ENCODE data around the gene GRHL1.
"Not testable (repeated sequence)": the region's sequence is repeated elsewhere in the genome, so short reads cannot be mapped to it uniquely, and the experiment has no call there.

GRHL1 gene, protein sequence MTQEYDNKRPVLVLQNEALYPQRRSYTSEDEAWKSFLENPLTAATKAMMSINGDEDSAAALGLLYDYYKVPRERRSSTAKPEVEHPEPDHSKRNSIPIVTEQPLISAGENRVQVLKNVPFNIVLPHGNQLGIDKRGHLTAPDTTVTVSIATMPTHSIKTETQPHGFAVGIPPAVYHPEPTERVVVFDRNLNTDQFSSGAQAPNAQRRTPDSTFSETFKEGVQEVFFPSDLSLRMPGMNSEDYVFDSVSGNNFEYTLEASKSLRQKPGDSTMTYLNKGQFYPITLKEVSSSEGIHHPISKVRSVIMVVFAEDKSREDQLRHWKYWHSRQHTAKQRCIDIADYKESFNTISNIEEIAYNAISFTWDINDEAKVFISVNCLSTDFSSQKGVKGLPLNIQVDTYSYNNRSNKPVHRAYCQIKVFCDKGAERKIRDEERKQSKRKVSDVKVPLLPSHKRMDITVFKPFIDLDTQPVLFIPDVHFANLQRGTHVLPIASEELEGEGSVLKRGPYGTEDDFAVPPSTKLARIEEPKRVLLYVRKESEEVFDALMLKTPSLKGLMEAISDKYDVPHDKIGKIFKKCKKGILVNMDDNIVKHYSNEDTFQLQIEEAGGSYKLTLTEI

DNA sequence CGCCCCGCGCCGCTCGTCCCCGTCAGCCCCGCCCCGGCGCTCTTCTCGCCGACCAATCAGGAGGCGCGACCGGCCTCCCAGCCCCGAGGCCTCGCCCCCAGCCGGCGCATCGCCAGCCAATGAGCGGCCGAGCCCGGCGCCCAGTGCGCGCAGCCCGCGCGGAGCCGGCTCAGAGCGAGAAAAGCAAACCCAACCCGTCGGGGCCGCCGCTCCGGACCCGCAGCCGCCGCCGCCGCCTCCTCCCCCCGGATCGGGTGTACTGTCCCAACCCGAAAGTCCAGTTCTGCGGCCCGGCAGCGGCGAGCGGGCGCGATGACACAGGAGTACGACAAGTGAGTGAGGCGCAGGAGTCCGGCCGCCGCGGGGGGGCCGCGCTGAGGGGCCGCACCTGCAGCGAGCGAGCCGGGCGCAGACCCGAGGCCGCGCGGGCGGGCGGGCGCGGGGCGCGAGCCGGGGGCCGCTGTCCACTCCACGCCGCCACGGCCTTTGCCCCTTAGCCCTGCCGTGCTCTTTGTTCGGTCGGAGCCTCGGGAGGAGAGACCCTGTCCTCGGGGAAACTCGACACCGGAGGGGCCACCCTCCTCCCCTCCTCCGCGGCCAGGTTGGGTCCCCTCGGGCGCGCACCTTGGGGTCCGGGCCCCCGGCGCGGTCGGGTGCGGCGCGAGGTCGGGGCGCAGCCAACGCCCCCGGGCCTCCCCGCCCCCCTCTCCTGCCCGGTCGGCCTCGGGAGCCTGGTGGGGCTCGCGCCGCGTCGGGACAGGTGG, at the start of gene GRHL1:
Gene GRHL1 (plus strand): TSS at position 172 of the 764 bp plus-strand sequence. CDS start 141 bp downstream, at position 313.
- peak; percentile 94 for DNase-seq

DNA sequence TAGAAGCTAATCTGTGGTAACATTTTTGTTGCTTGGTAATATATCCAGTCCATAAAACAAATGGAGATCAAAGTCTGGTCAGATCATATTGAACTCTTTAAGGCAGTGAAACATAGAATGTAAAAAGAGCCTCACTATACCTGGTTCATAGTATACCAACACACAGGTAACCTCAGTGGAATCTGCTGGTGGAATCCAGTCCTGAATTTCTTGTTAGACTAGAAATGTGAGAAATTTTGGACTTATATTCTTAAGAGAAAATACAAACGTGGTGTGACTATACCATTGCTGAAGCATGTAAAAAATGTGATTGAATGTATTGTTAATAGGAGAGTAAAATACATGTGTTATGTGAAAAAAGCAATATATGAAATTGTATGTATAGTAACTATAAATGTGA, 46.1 kb upstream of the GRHL1 start:
- no peak for DNase-seq

DNA sequence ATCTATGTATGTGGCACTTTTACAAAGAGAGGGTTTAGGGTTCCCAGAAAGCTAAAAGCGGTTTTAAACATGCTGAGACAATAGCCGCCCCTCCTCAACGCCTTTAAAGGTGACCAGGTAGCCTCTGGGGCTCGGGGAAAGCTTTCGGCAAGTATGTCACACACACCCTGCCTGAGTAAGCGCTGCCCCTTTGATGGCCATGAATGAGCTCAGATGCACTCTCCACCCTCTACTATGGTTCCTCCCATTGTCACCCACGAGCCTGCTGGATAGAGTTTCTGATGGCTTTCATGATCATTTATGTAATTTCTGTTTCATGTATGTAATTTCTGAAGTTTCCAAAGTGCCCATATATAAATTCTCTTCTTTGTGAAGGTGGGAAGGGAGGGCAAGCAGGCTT, 44.1 kb upstream of the GRHL1 start:
- DNase-seq = no peak

DNA sequence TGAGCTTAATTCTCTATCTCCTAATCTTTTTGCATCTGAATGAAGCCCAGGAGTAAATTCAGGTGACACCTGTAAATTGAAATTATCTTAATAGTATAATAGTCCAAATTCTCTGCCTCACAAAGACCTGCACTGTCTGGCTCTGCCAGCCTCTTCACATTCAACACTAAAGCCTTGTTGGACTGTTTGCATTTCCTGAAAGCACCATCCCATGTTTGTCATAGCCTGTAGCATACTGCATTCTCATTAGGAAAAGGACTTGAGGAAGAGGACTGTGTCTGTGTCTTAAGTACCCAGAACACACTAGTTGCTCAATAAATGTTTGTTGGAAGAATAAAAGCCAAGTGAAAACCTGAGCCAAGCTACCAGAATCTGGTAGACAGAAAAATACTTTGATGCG, 42.9 kb upstream of the GRHL1 start:
- no peak for DNase-seq

DNA sequence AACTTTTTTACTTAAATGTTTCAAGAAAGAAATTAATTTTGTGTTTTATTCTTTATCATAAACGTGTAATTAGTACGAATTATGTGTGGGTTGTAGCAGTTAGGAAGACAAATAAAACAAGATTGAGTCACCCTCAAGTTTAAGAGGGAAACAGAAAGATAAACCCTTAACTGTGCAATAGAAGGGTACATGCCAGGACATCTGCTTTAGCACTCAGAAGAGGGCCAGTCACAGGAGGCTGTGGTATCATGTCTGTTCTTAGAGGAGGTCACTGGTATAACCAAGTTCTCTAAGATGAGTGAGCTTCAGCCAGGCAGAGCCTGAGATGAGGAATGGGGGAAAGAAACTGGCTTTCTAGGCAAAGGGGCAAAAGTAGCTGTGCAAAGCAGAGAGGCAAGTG, 42.4 kb upstream of the GRHL1 start:
- no peak for DNase-seq

DNA sequence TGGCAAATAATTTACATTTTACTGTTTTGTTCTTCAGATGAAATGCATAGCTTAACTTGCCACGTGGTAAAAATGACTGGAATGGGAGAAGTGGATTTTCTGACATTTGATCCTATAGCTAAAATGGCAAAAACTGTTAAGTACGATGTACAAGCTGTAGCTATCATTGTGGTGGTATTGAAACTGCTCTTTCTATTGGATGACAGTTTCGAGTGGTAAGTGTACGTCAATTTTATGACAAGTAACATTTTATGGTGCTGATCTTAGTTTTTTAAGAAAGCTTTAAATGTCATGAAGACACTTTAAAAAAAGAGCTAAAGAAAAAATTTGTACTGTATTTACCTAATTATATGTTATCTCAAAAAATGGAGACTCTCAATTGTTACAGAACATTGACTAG, 40.8 kb upstream of the GRHL1 start:
- no peak for DNase-seq

DNA sequence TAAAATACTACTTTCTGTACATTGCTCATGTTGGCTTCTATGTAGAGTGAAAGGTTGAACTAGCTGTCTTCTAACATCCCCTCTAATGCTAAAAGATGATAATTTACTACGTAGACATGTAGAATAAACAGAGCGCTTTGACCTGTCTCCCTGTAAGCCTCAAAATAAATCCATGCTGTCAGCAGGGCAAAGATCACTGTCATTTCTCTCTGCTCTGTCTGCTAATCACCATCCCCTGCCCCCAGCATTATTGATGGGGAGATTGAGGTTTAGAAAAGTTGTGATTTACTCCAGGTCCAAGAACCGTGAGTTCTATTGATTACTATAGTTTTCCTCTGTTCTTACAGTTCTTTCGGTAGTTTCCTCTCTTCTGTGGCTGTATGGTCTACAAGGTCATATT, 39.0 kb upstream of the GRHL1 start:
- DNase-seq = no peak

DNA sequence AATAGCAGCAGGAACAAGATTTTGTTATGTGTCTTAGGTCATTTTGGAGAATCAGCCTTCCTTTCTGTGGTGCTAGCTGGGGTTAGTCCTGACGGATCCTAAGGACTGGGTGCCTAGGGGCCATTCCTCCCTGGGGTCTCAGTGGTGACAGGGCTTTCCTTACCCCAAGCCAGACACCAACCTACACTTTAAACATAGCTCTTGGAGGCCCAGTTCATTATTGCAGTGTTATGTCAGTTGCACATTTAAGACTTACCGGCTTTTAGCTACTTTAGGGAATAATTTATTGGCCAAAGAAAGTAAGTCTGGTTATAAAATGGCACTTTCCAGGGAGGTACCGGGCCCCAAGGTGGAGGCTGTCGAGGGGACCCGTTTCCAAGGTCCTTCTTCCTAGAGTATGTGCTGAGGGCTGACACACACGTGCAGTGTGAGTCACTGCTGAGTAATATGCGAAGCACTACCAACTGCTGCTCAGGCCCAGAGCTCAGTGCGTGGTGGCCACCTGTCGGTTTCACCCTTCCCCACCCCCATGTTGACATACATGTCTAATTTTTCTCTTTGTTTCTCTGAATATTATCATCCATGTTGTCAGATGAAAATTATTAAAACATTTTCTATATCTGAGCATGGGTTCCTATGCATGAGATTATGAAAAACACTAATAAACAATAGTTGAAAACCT, 37.0 kb upstream of the GRHL1 start:
- DNase-seq = peak; percentile 22

DNA sequence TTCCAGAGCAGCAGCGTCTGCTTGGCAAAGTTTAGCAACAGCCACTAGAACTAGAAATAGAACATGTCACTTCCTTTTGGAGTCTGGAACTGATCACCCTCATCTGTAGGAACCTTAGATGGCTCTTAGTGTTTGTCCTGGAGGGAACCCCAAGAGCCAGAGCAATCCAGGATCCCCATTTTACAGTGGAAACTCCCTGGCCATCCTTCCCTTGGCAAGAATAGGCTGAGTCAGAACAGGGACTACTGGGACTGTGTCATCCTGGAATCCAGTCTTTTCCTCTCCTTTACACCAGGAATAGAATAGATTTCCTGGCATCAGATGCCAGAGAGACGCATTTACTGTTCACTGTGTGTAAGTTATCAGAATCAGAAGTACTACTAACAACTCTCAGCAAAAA, 33.2 kb upstream of the GRHL1 start:
- no peak for DNase-seq

DNA sequence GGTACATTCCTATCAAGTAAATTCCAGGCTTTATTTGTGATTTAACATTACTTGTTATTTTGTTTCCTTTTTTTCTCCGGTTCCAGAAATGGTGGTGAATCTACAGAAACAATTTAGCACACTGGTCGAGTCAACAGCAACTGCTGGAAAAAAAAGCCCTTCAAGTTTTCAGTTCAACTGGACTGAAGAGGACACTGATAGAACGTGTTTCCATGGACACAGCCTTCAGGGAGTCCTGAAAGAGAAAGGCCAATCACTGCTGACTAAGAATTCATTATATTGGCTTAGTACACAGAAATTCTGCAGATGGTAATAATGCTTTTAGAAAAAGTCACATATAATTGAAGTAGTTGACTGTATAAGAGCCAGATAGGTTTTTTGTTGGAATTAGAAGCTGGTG, 32.0 kb upstream of the GRHL1 start:
- DNase-seq = no peak

DNA sequence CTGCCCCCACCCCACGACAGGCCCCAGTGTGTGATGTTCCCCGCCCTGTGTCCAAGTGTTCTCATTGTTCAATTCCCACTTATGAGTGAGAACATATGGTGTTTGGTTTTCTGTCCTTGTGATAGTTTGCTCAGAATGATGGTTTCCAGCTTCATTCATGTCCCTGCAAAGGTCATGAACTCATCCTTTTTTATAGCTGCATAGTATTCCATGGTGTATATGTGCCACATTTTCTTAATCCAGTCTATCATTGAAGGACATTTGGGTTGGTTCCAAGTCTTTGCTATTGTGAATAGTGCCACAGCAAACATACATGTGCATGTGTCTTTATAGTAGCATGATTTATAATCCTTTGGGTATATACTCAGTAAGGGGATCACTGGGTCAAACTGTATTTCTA, 24.5 kb upstream of the GRHL1 start:
- not testable (repeated sequence) for DNase-seq

DNA sequence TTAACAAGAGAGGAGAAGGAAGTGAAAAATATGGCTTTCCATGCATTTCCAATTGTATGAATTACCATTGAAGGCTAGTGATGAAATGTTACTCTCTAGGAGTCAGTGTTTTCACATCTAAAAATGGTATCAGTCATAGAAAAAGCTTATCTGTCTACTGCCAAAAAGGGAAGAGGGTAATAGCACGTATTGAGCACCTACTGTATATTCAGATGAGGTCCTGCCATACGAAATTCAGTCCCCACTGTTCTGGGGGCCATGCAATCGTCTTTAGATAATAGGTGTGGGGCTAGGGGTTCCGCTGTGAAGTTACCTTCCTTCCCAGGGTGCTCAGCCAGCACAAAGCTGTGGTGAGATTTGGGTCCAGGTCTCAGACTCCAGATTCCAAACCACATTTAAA, 14.2 kb upstream of the GRHL1 start:
- no peak for DNase-seq

DNA sequence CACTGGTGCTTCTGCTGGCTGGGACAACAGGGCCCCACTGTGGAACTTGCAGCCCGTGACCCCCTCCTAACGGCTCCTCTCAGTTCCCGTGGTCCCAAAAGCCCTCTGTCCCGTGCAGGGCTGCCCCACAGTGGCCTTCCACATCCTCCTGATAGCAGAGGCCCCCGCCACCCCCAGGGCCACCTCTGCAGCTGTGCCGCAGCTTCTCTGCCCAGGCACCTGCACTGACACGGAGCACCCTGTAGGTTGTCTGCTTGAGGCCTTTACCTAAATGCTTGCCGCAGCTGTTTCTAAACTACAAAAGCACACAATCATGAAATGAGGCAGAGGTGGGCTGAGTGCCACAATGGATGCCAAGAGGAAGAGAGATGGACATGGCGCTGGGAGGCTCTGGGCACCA, 13.5 kb upstream of the GRHL1 start:
- no peak for DNase-seq

DNA sequence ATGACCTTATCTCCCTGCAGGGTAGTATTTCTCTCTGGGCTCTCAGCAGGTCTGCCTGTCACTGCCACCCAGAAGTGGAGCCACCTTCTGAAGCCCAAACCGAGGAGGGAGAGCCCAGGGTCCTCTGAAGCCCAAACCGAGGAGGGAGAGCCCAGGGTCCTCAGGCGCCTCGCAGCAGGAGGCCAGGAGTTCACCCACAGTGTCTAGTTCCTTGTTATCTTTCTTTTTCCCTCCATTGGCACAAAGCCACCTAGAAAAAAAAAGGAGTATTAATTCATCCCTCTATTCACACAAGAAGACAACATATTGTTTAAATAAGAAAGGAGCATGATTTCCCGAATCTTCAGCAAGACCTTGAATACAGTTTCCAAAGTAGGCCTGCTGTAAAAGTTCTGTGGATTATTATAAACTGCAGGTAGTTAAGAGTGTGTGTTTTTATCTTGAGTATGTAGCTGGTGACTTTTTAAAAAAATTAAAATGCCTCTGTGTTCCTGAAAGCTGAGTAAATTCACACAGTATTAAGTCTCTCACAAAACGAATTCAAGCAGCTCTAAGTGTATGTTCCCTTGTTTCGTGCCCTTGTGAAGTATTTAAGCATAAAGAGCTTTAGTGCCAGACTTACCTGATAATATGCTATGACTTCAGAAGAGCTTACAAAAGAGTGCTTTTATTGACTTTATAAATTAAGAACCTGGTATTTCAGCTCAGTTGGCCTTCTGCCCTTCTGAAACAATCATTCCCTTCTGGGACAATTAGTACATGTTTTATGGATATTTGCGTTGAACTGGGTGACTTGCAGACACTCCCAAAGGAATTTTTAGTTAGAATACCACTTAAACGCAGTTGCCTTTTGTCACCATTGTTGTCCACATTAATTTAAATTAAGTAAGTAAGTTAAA, 11.7 kb upstream of the GRHL1 start:
- DNase-seq = no peak

DNA sequence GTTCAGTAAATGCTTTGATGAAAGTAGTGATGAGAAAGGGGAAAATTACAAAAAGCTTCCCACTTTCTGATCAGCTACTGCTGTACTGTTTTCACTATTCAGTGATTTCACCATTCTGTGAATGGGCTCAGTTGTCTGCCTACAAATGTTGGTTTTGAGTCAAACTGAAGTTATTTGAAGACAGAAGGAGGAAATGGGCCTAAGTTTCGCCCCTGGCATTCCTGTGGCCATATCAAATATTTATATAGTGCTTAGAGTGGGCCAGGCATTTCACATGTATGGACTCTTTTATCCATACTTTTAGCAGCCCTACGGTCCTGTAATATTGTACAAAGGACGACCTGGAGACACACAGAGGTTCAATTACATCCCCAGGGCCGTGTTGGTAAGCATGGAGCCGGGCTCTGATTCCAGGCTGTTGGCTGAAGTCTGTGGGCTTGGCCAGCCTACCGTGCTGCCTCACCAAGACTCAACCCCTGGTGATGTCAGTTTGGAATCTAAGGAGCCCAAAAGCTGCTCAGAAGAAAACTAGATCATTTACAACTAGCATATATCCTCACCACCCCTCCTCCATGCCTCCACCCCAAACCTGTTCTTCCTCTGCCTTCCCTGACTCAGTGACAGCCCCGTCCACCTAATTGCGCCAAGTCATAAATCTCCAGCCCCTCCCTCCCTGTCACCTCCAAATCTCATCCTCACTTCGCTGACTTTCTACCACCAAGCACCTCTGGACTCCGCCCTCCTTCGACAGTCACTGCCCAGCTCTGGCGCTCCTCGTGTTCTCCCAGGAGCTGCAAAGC, 10.1 kb upstream of the GRHL1 start:
- no peak for DNase-seq

DNA sequence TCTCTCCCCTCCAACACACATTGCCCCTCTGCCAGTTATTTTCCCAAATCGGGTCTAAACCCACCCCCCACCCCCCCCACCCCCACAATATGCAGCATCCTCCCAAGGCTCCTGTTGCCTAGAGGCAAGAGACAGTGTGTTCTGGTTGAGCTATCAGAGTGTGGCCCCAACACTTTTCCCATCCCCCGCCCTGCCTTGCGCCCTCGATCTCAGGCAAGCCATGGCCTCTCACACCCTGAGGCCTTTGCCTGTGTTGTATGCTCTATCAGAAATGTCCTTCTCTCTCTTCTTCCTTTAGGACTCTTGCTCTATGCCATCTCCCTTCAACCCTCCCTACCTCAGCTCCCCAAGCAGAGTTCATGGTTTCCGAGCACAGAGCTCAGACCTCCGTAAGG, 9.5 kb upstream of the GRHL1 start:
- no peak for DNase-seq

DNA sequence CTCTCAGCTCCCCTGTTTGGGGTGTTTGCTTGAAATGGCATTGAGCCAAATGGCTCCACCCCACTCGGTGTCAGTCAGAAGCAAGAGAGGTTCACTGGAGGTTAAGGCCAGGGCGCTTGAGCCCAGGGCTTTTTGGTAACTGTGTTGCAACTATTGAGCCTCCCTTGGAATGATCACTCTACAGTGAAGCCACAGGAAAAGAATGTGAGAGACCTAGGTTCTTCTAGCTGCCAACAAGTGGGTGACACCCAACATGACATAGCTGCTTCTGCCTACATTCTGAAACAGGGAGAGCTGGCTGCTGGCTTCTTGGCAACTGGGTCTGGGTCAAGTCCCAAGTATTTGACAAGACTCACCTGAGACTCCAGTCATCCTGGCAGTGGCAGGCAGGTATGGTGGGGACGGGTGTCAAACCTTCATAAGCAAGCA, 7.1 kb upstream of the GRHL1 start:
- DNase-seq = no peak

DNA sequence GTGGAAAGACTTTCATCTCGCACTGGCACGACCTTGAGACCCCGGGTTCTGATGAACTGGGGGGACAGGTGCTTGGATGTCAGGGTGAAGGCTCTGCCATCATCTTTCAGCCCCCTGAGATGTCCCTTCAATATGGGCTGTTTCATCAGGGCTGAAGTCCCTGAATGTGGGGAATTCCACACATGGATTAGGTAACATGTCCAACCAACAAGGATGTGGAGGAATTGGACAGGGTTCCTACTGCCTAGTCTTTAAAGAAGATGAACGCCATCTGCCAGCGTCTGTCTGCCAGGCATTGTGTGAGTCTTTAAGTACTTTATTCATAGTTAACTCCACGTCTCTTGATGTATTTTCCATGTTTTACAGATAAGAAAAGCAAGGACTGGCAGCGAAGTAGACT, 5.9 kb upstream of the GRHL1 start:
- DNase-seq = no peak

DNA sequence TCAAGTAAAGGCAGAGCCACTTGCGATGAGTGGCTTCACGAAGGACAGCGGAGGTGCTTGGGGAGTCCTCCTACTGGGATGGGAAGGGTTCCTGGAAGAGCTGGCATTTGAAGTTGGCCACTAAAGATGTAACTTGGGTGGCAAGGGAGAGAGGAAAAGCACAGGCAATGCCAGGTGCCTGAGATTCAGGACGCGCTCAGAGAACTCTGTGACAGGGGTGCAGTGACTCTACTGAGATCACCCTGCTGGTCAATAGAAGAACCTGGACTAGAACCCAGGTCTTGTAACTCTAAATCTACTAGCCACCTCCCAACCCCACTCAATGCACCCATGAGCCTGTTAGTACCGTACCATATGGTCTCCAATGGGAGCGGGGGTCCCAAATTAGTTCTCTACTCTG, 5.4 kb upstream of the GRHL1 start:
- no peak for DNase-seq

DNA sequence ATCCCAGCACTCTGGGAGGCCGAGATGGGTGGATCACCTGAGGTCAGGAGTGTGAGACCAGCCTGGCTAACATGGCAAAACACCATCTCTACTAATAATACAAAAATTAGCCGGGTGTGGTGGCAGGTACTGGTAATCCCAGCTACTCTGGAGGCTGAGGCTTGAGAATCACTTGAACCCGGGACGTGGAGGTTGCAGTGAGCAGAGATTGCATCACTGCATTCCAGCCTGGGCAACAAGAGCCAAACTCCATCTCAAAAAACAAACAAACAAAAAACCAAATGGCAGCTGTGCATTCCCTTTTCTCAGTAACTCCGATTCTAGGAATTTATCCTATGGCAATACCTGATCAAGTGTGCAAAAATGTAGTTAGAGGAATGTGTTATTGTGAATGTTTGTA, 4.7 kb upstream of the GRHL1 start:
- DNase-seq = no peak

DNA sequence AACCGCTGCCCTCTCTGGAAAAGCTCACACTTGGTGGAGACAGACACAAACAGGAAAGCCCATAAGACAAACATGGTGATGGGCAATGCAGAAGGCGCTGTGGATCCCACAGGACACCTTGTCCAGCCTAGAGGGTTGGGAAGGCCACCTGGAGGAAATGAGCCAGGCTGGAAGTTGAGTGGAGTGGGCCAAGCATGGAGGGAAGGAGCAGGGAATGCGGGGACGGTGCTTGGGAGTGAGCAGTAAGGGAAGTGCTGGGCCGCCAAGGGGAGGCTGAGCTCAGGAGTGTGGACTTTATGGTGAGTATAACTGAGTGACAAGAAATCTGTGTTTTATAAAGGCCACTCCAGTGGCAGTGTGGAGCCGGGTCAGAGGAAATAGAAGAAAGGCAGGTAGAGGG, 2.8 kb upstream of the GRHL1 start:
- DNase-seq = no peak

All from CD4-positive, alpha-beta T cell treated with Interleukin-17A for 4 hours (primary cell).